Mesothelial cell of epicardium (in vitro differentiated cells): ENCODE results near the gene SYNE1. TPM values are rescaled to one million over a fixed set of nuclear protein-coding genes. Genes with fewer than 3 reads are reported as not detected.

Experiments used
- DNase-seq, 2 experiments: peaks; one replicate each; pipeline ENCODE4 v3.0.0; 2021; ENCODE audit warnings: low spot score in 2 of 2; ENCODE audit not compliant: unreplicated experiment in 2 of 2
- H3K27ac Mint-ChIP-seq: 2 replicates; pipeline ENCODE4 v1.8.0; 2021; ENCODE audit warnings: mixed read lengths
- H3K27me3 Mint-ChIP-seq: 2 replicates; pipeline ENCODE4 v1.8.0; 2021; ENCODE audit warnings: low read depth, mixed read lengths
- H3K36me3 Mint-ChIP-seq: 2 replicates; pipeline ENCODE4 v1.8.0; 2021; ENCODE audit warnings: mixed read lengths
- H3K4me1 Mint-ChIP-seq: 2 replicates; pipeline ENCODE4 v1.8.0; 2021; ENCODE audit warnings: mixed read lengths
- H3K4me3 Mint-ChIP-seq: 2 replicates; pipeline ENCODE4 v1.8.0; 2021; ENCODE audit warnings: mild to moderate bottlenecking, moderate library complexity, mixed read lengths
- H3K9me3 Mint-ChIP-seq: 2 replicates; pipeline ENCODE4 v1.8.0; 2021; ENCODE audit warnings: mixed read lengths
- CTCF ChIP-seq: fragments of 200-600 bp; sonication (generic); IDR thresholded peaks from one replicate; pipeline ENCODE4 v1.5.0; 2021; ENCODE audit warnings: antibody characterized with exemption; ENCODE audit not compliant: unreplicated experiment
- total RNA-seq: library from RNA; stranded (reverse); gene quantifications from 3 replicates; pipeline ENCODE4 v1.2.1, GENCODE V29; 2021

The SYNE1 gene
- total RNA-seq, 1 donor from 2014 or later, result 60.5 TPM

GRCh38 chr6:152595499-152595898 is 41.7 kb downstream of the SYNE1 start:
- no peak for TF ChIP-seq CTCF
- Mint-ChIP-seq H3K27me3 (no peaks in the 10 kb centered on the region), H3K36me3 (no peaks in the 10 kb centered on the region), H3K4me1 (peaks cover 19% of the 10 kb centered on the region), H3K4me3 (no peak overlapping the region), H3K27ac (no peak overlapping the region), H3K9me3 (peaks cover 14% of the 10 kb centered on the region)
- no peak for DNase-seq

GRCh38 chr6:152594701-152595100 is 42.5 kb downstream of the SYNE1 start:
- TF ChIP-seq CTCF, result no peak

GRCh38 chr6:152588456-152588855 is 48.7 kb downstream of the SYNE1 start:
- Mint-ChIP-seq H3K9me3 (peaks cover 14% of the 10 kb centered on the region), H3K4me1 (no peaks in the 10 kb centered on the region), H3K27ac (no peak overlapping the region), H3K36me3 (no peaks in the 10 kb centered on the region), H3K27me3 (no peaks in the 10 kb centered on the region), H3K4me3 (no peak overlapping the region)
- DNase-seq, result no peak
- TF ChIP-seq CTCF, result no peak

More at GRCh38 chr6:152594701-152595100, 42.5 kb downstream of the SYNE1 start:
- Mint-ChIP-seq H3K4me1 (peaks cover 15% of the 10 kb centered on the region), H3K36me3 (no peaks in the 10 kb centered on the region), H3K4me3 (no peak overlapping the region), H3K27ac (no peak overlapping the region), H3K9me3 (peaks cover 14% of the 10 kb centered on the region), H3K27me3 (no peaks in the 10 kb centered on the region)
- no peak for DNase-seq

GRCh38 chr6:152587473-152587872 is 49.7 kb downstream of the SYNE1 start:
- Mint-ChIP-seq H3K27ac (no peak overlapping the region), H3K4me1 (no peaks in the 10 kb centered on the region), H3K27me3 (no peaks in the 10 kb centered on the region), H3K36me3 (no peaks in the 10 kb centered on the region), H3K9me3 (peaks cover 14% of the 10 kb centered on the region), H3K4me3 (no peak overlapping the region)
- TF ChIP-seq CTCF, result no peak
- no peak for DNase-seq

- TF ChIP-seq CTCF, result no peak
- Mint-ChIP-seq H3K36me3 (no peaks in the 10 kb centered on the region), H3K9me3 (no peaks in the 10 kb centered on the region), H3K4me3 (no peak overlapping the region), H3K4me1 (no peaks in the 10 kb centered on the region), H3K27me3 (no peaks in the 10 kb centered on the region), H3K27ac (no peak overlapping the region)
- no peak for DNase-seq
Measured at GRCh38 chr6:152585236-152585635, 51.9 kb downstream of the SYNE1 start.

GRCh38 chr6:152583888-152584287 is 53.3 kb downstream of the SYNE1 start:
- no peak for TF ChIP-seq CTCF
- no peaks in the 10 kb centered on the region for H3K27me3 Mint-ChIP-seq
- no peaks in the 10 kb centered on the region for H3K9me3 Mint-ChIP-seq
- no peak overlapping the region for H3K27ac Mint-ChIP-seq
- no peak overlapping the region for H3K4me3 Mint-ChIP-seq
- H3K4me1 Mint-ChIP-seq, result no peaks in the 10 kb centered on the region
- H3K36me3 Mint-ChIP-seq, result no peaks in the 10 kb centered on the region
- DNase-seq, result no peak
